CD4-positive, alpha-beta T cell treated with Interleukin-15 for 1 hour (primary cell): ENCODE data around the gene FAM13B.
"Not testable (repeated sequence)": the region's sequence is repeated elsewhere in the genome, so short reads cannot be mapped to it uniquely, and the experiment has no call there.

Experiments used
- DNase-seq: peaks from one replicate; pipeline ENCODE4 v3.0.0-alpha.2; 2020

The FAM13B gene

DNA sequence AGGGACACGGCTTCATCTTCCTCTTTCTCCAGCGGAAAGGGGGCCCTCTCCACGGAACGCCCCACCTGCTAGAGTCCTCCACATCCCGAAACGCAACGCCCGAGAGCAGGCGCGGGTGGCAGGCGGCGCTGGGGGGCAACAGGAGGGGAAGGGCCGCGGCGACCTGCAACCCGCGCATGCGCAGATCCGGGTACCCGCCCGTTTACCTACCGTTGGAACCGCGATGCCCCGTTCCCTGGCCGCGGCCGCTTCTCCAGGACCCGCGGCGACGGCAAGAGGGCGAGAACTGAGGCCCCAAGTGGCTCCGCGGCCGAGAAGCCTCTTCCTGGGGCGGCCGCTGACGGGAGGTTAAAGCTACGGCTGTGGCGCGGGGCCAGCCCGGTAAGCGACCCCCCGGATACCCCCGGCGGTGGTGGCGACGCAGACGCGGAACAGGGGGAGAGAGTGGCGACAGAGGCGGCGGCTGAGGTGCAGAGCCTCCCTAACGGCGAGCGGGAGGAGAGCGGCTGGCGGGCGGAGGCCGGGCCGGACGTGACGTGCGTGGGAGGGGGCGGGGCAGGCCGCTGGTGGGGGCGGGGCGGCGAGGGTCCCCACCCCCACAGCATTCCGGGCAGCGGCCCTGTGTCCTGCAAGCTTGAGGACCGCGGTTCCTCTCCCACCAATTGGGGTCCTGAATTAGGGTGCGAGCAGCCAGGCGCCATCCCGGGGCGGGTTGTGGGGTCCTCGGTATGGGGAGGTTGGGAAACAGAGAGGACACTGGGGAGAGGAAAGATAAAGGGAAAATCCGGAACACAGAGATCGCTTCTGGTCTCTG is at the start of gene FAM13B:
FAM13B (minus strand) TSS at position 508 of the 814 bp plus-strand sequence. CDS start 13,968 bp downstream, outside the sequence.
- DNase-seq: peak; percentile 85

DNA sequence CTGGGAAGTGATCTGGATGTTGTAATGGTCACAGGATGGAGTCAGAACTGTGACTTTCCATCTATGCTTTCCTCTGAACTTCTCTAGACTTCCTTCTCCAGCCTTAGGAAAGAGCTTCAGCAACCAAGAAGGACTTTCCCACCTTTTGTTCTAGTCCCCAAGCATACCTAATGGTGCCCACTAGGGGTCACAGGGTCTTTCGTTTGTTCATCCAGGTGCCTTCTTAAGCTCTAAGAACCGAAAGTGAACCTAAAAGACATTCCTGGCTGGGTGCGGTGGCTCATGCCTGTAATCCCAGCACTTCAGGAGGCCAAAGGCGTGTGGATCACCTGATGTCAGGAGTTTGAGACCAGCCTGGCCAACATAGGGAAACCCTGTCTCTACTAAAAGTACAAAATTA is 49.2 kb upstream of the FAM13B start:
- DNase-seq: no peak

DNA sequence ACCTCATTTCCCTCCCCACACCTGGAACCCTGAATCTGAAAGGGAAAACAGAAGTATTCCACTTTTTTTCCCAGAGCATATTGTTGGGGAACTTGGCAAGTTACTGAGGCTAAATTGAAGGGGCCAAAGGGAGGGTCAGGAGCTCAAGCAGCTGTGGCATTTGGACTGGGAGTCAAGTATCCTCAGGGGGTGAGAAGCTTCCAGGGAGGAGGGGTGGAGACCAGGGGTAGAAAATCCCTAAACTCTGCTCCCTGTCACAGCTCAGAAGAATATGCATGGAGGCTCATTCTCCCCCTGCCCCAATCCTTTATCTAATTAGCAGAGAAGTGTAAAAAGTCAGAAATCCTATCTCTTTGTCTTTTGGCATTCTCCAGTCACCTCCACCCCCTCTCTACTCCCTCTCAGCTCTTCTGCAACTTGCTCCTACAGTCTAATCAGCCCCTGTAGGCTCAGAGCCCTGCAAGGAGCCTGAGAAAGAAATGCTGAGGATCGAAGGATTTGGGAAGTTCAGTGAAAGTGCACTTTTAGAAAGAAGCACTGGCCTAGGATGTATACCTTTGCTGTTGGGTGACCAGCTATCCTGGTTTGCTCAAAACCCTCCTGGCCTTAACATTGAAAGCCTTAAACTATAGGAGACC is 45.2 kb upstream of the FAM13B start:
- DNase-seq: no peak

DNA sequence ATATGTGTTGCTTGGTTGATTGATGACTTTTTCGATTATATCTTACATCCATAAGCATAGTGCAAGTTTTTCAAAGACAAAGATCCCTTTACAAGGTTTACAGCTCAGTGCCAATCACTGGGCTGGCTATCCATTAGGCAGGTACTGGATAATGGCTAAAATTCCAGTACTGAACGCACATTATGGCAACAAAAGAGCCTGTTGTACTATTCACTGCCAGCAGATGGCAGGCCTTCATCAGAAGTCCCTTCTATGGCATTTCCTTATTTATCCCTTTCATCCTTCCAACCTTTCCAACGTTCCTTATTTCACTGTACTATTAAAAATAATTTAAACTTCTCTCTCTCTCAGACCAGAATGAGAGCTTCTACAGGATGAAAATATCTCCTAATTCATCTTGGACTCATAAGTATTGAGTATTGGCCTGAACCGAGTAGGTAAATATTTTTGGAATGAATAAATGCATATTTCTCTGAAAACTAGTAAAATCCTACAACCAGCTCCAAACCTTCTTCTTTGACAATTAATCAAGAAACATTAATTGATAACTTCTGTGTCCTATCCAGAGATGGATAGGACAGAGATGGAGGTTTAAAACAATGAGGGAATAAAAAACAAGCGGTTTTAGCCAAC is 44.3 kb upstream of the FAM13B start:
- DNase-seq: peak; percentile 29

DNA sequence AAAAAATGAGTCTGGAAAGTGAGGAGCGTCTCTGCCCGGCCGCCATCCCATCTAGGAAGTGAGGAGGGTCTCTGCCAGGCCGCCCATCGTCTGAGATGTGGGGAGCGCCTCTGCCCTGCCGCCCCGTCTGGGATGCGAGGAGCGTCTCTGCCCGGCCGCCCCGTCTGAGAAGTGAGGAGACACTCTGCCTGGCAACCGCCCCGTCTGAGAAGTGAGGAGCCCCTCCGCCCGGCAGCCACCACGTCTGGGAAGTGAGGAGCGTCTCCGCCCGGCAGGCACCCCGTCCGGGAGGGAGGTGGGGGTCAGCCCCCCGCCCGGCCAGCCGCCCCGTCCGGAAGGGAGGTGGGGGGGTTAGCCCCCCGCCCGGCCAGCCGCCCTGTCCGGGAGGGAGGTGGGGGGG is 37.1 kb upstream of the FAM13B start:
- not testable (repeated sequence) for DNase-seq

DNA sequence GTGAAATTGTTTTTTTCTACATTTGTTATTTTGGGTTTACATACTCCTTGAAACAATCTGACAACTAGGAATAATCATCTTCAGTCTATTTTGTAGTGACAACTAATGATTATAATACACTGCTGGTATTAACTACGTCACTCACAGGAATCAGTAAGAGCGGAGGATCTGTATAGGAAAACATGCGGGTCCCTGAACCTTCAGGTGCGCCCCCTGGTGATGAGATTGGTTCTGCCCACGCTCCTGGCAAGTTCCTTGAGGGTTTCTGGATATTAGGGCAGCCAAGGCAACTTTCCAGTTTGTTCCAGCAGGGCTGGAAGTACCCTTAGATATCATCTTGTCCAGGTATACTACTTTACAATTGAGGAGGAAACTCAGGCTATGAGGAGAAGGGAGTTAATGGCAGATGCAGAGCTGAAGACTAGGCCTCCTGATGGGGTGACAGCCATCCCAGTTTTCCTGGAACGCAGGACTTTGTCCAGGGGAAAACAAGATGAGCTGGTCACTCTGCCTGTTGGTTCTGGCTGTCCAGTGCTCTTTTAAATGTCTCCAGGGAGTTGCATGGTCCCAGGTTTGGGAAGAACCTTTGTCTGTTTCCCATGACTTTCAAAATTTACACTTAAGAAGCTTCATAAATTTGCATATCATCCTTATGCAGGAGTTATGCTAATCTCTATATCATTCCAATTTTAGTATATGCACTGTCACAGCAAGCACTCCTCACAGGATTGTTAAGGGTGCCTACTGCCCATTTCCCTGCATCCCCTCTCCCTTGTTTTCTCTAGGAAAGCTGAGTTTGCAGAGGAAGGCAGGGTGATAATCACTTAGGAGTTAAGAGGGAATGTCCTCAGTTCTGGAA is 36.1 kb upstream of the FAM13B start:
- DNase-seq: peak; percentile 60

DNA sequence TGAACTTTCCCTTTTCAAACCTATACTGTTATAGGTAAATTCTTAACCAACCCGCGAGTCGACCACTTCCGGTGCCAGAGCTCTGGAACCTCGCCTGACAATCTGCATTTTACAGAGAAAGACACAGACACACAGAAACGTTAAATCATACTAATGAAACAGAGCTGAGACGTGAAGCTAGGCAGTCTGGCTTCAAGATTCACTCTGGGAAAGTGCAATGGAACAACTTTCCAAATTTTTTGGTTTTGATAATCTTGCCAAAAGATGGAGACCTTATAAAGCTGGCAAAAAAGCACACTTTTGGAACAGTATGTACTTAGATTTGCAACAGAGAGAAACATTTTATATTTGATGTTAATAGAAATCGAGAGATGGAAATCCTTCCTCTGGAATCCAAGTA is 35.1 kb upstream of the FAM13B start:
- DNase-seq: no peak

DNA sequence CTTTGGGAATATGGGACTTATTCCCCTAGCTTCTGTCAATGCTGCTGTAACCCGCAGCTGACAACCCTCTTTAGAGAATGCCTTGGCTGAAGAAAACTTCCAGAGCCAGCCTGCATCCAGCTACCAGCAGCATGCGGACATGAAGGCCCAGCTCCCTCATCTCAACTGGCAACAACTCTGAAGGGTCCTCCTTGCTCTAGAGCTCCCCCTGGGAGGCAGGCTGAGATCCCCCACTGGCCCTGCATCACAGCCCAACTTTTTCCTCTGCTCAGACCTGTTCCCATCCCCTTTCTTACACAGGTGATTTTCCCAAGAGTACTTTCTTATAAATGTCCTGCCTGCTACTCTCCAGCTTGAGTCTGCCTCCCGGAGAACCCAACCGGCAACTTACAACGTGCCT is 32.2 kb upstream of the FAM13B start:
- DNase-seq: no peak

DNA sequence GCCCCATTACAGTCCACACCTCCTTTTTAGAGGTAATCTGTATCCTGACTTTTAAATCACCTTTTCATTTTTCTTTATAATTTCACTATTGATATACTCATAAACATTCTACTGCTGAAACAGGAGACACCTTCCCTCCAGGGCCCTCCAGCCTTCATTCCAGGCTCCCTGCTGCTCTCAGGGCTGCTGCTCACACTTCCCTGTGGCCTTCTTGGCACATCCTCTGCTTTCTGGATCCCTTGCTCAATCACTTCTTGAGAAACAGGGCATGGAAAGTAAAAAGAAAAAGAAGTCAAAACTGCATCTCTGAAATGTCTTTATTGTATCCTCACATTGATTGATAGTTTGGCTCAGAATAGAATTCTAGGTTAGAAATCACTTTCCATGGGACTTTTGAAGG is 31.6 kb upstream of the FAM13B start:
- no peak for DNase-seq

DNA sequence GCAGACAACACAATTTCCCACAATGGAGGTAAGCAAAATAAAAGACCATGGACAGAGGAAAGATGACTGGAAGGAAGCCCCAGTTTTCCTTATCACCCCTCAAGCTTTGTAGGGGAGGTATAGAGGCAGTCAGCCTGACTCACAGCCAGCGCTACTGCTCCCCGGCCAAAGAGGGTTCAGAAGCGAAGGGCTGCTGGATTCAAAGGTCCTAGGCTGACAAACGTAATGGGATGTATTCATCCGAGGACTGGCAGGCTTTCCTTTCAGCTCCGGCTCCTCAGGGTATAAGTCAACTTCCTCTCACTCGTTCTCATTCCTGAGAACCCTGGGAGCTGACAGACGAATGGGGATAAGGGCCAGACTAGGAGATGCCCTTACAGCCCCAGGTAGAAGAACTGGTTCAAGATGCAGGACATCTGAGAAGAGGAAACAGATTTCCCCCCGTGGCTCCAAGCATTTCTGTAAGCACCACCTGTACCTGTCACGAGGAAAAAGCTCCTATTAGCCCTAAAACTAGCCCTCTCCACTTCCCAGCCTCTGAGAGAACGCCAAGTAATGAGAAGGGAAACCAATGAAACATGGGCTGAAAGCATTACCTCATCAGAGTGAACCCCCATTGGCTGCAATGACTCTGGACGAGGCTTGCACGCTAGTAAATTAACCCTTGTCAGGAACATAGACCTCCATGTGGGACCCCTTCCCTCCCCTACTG is 22.1 kb upstream of the FAM13B start:
- no peak for DNase-seq

DNA sequence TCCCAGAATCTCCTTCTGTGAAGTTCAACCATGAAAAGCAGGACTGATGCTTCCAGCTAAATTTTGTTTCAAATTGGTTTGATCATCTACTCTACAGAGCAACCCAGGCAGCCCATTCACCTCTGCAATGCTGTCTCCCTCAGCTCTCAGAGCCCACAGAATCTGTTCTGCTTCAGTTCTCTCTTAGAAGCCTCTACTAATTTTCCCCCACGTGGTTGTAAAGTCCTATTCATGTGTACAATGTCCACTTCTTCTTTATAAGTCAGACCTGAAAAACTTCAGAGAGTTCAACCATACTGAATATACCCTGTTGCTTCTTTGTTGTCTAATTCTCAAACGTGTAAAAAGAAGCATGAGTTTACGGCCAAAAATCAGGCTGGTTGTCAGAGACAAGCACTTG is 21.3 kb upstream of the FAM13B start:
- DNase-seq: no peak

DNA sequence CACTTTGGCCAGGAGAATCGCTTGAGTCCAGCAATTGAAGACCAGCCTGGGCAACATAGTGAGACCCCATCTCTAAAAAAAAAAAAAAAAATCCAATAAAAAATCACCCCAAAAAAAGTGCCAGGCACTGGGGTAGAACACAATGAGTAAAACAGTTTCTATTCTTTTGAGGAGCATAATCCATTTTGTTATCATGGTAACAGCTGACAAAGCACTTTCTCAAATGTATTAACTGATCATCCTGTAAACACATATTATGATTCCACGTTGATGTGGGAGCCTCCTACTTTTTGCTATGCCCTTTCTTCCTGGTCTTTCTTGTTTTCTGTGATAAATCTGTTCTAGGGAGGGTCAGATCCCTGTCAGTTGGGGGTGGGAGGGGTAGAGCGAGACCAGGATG is 20.7 kb upstream of the FAM13B start:
- DNase-seq: no peak

DNA sequence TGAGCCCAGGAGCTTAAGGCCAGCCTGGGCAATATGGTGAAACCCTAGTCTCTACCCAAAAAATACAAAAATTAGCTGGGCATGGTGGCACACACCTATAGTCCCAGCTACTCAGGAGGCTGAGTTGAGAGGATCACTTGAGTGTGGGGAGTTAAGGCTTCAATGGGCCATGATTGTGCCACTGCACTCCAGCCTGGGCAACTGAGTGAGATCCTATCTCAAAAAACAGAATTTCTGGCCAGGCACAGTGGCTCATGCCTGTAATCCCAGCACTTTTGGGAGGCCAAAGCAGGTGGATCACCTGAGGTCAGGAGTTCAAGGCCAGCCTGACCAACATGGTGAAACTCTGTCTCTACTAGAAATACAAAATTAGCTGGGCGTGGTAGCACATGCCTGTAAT is 19.8 kb upstream of the FAM13B start:
- not testable (repeated sequence) for DNase-seq

DNA sequence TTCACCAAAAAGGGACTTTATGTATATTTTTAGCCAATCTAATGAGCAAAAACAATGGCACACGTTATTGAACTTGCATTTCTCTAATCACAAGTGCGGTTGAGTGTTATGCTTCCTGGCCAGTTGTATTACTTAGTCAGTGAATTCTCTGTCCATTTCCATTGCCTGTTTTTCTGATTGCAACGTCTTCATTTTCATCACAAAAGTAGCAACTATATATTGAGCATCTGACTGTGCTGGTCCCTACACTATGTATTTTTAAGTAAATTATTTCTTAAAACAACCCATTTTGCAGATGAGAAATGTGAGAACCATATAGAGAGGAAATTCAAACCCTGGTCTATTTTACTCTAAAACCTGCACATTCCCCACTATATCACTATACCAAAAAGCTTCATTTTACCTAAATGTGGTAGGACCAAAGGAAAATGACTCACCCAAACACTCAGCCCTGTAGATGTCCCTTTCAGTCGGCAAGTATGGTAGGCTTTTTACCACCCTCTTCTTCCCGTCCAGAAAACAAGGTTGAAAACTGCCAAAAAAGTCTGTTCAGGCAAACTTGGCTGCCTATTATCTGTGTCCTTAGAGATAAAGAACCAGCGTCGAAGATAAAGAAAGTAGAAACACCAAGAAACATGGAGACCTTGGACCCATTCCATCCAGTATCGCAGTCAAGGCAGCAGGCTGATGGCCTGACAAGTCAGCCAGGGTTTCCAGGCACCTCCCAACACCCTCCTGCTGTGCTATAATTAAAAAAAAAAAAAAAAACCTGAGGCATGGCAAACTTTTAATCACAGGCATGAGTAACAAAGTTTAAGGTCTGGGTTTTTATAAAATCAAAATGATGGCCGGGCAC is 18.8 kb upstream of the FAM13B start:
- no peak for DNase-seq

DNA sequence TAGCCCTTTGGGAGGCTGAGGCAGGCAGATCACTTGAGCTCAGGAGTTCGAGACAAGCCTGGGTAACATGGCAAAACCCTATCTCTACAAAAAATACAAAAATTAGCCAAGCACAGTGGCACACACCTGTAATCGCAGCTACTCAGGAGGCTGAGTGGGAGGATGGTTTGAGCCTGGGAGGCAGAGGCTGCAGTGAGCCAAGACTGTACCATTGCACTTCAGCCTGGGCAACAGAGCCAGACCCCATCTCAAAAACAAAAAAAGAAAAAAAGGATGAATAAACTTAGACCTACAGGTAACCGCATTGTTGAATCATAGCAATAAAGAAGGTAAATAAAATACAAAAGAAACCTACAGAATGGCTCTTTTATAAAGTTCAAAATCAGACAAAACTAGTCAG is 12.4 kb upstream of the FAM13B start:
- DNase-seq: not testable (repeated sequence)

DNA sequence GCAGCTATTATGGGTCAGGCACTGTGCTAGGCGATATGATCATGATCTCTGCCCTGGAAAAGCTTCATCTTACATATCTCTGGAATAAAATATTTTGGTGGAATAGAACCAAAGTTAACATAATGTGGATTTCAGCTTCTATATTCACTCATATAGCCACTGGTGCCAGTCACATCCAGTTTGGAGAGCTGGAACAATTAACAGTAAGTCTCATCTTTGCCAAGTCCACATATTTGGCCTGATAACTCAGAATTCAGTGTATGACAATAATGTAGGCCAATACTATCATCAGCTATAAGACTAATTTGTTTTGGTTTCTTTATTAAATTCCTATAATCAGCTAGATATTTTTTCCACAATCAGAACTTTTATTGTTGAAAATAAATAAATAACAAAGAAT is 5.9 kb upstream of the FAM13B start:
- DNase-seq: no peak

DNA sequence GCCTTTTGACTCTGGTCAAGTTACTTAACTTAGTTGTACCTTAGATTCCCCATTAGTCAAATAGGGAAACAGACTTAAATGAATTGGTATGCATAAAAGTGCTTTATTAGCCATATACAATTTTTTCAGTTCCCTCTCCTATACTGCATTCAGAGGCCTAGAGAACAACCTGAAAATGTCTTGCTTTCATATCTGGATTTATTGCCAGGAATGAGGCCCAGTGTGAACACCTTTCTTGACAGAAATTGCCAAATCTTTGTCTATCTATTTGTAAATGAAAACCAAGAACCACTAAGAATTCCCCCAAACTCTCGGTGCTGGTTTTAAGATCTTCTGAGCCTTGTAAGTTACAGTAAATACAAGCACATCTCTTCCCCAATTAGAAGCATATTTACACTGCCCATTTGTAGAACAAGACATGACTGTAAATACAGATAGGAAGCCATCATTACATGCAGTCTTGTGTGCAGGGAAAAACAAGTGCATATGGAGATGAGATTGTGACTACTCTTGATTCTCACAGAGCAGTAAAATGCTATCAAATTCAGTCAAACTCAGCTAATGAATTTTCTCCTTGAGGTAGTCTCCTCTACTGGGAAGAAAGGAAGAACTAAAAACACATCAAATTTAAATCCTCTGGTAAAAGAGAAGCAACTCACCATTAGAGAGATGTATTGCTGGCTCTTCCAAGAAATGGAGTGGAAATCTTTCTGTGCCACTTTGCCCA is 5.2 kb upstream of the FAM13B start:
- DNase-seq: no peak

DNA sequence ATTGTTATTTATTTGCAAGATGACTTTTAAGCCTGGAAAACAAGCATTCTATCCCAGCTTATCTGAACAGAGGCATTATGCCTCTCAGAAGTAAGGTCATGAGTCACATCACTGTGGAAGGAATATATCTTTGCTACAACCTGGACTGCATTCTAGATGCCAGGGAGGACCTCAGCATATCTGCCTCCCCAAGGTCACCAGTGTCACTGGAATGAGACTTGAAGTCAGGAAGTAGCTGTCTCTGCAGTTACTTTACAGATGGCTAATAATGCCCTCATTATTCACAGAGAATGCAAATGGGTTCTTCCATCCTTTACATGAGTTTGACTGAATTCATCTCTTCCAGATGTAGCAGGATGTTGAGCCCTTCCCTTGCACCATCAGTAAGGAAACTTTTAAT is 4.4 kb upstream of the FAM13B start:
- DNase-seq: no peak

DNA sequence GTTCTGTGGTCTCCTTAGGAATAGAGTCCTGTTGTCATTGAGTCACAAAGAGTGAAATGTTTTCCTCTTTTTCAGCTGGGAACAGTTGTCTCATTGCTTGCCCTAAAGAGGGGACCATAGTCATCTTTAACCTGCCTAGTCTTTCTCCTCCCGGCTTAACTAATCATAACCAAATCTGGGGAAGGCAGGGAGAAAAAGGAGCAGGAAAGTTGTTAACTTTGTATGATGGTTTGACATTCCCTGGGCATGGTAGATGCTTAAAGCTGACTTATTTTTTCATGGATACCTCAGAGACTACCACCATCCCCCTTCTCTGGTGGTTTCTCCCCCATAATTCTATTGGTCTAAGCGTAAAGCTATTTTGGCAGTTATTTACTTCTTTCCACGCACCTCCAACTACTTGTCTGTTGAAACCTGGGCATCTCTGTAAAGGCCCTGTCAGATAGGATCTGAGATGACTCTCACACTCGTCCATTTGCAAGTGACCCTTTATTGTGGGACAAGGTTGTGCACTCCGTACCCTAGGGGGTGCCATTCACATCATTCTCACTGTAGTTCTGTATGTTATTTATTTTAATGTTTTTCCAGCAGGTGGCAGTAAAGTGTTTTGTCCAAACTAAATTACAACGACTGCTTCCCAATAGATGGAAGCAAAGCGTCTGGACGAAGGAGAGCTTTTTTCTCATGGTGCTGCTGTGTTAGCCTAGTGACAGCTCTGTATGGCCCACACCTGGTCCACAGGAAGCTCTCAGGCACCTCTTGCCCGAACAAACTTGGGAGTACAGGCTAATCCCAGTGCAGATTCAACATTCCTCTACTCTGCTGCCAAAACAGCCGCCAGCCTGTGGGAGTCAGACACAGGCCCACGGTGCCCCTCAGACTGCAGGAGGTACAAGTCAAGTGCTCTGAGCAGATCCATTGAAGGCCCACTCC is 3.0 kb upstream of the FAM13B start:
- DNase-seq: peak; percentile 74

DNA sequence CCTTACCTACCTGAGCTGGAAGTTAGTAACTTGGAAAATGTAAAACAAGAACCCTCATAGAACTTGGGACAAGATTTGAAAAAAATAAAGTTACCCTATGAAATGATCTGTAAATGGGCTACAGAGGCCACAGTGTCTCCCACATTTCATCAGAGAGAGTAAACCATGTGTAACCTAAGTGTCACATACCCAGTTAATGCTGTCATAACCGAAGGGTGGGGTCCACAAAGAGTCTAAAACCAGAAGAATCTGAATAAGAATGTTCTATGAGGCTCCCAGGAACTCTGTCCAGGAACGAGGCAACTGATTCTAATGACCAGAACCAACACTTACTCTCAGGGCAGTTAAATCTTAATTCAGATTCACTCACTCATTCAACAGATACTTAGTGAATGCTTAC is 1.0 kb upstream of the FAM13B start:
- DNase-seq: no peak
